H1 (cell line): ENCODE results near the gene MADD. TPM values are rescaled to one million over a fixed set of nuclear protein-coding genes. Genes with fewer than 3 reads are reported as not detected.

ENCODE experiments used
- ASH2L ChIP-seq: fragments of 200-600, 300-600 bp; sonication (generic); IDR thresholded peaks from one replicate; pipeline ENCODE4 v1.7.1; 2017; ENCODE audit warnings: low read length
- CBX8 ChIP-seq: fragments of 300-800, 300-1000 bp; sonication (generic); IDR thresholded peaks from 2 replicates; pipeline ENCODE4 v1.7.1; 2016; ENCODE audit warnings: low read depth, low read length, borderline replicate concordance
- CEBPB ChIP-seq: IDR thresholded peaks from 2 replicates; pipeline ENCODE4 v1.6.1; 2012; ENCODE audit warnings: low read depth, low read length
- CREB1 ChIP-seq: IDR thresholded peaks from 2 replicates; pipeline ENCODE4 v1.6.1; 2012; ENCODE audit warnings: inconsistent platforms
- CTBP2 ChIP-seq: IDR thresholded peaks from 2 replicates; pipeline ENCODE4 v1.7.0; 2011; ENCODE audit warnings: borderline replicate concordance, mild to moderate bottlenecking, moderate library complexity, mixed read lengths, low read length; ENCODE audit not compliant: insufficient read depth, insufficient read length
- EP300 ChIP-seq, 2 experiments: IDR thresholded peaks; 1 replicate in 1 of 2; 2 replicates in 1 of 2; pipeline ENCODE4 v1.6.1; 2011 to 2012; ENCODE audit warnings: low read depth in 2 of 2, low read length in 2 of 2, mild to moderate bottlenecking in 2 of 2, borderline replicate concordance in 1 of 2, inconsistent platforms in 1 of 2, moderate library complexity in 1 of 2
- GABPA ChIP-seq: IDR thresholded peaks from 2 replicates; pipeline ENCODE4 v1.6.1; 2011; ENCODE audit warnings: mild to moderate bottlenecking, low read length, moderate library complexity, borderline replicate concordance; ENCODE audit not compliant: insufficient read depth
- HDAC2 ChIP-seq, 2 experiments: fragments of 300-600 bp in 1 of 2; sonication (generic) in 1 of 2; IDR thresholded peaks; 2 replicates each; pipeline ENCODE4 v1.6.1; 2011 to 2012; ENCODE audit warnings: low read depth in 2 of 2, low read length in 2 of 2, mild to moderate bottlenecking in 2 of 2, moderate library complexity in 2 of 2, borderline replicate concordance in 1 of 2, inconsistent platforms in 1 of 2
- JUN ChIP-seq: IDR thresholded peaks from 2 replicates; pipeline ENCODE4 v1.6.1; 2011; ENCODE audit warnings: low read depth, mild to moderate bottlenecking, improper control_type of control experiment, low read length
- MAFK ChIP-seq: IDR thresholded peaks from 2 replicates; pipeline ENCODE4 v1.6.1; 2012; ENCODE audit warnings: low read depth, mild to moderate bottlenecking, improper control_type of control experiment, low read length
- NRF1 ChIP-seq: IDR thresholded peaks from 2 replicates; pipeline ENCODE4 v1.6.1; 2011; ENCODE audit warnings: mild to moderate bottlenecking, low read depth, low read length, improper control_type of control experiment
- PHF8 ChIP-seq: fragments of 200-600 bp; sonication (generic); conservative IDR thresholded peaks from 2 replicates; pipeline ENCODE4 v1.7.1; 2012; ENCODE audit warnings: low read depth, mild to moderate bottlenecking, inconsistent platforms, low read length, moderate library complexity
- RBBP5 ChIP-seq: IDR thresholded peaks from 2 replicates; pipeline ENCODE4 v1.7.1; 2012; ENCODE audit warnings: low read depth, mild to moderate bottlenecking, inconsistent platforms, low read length, moderate library complexity, borderline replicate concordance
- SIN3A ChIP-seq, 2 experiments: IDR thresholded peaks in 1 of 2; conservative IDR thresholded peaks in 1 of 2; 2 replicates each; pipeline ENCODE4 v1.6.1; 2011 to 2012; ENCODE audit warnings: low read length in 2 of 2, improper control_type of control experiment in 1 of 2, low read depth in 1 of 2, mild to moderate bottlenecking in 1 of 2
- SIRT6 ChIP-seq: IDR thresholded peaks from one replicate; pipeline ENCODE4 v1.7.1; 2012; ENCODE audit warnings: low read length, inconsistent platforms
- SUZ12 ChIP-seq: fragments of 200-600 bp; sonication (generic); IDR thresholded peaks from 2 replicates; pipeline ENCODE4 v1.6.1; 2012; ENCODE audit warnings: mild to moderate bottlenecking, inconsistent platforms, low read length, moderate library complexity, mixed read lengths
- TAF1 ChIP-seq: IDR thresholded peaks from 2 replicates; pipeline ENCODE4 v1.6.1; 2011; ENCODE audit warnings: mild to moderate bottlenecking, low read depth, low read length
- TAF7 ChIP-seq: optimal IDR thresholded peaks from 2 replicates; pipeline ENCODE3; 2011; ENCODE audit warnings: low read depth, mild to moderate bottlenecking, inconsistent platforms, low read length, moderate library complexity, borderline replicate concordance
- TCF12 ChIP-seq: IDR thresholded peaks from 2 replicates; pipeline ENCODE4 v1.6.1; 2011; ENCODE audit warnings: low read depth, mild to moderate bottlenecking, low read length
- polyA plus RNA-seq, 7 experiments: library from polyadenylated mRNA; depleted of rRNA in 3 of 7; stranded (reverse) in 5 of 7; unstranded in 2 of 7; fragments of >200 nt in 5 of 7; fragments of 200-250 nt in 2 of 7; gene quantifications; 1 replicate in 5 of 7; 2 replicates in 1 of 7; 4 replicates in 1 of 7; pipeline versions ENCODE4 v1.2.1 to v1.2.3, GENCODE V29; 2011 to 2013; ENCODE audit warnings: missing spikeins in 2 of 7, mixed read lengths in 2 of 7
- total RNA-seq: library from RNA; stranded (reverse); fragmentation: NEBNext Ultra II Directional; extraction: Animal tissue kit (Norgen Biotek cat#: 25700); gene quantifications from 2 replicates; pipeline ENCODE4 v1.2.1, GENCODE V29; 2021
- TF ChIP-seq, protein P1 (sequence below), 3 experiments: IDR thresholded peaks; 1 replicate in 2 of 3; 2 replicates in 1 of 3; pipeline versions ENCODE4 v1.5.1 to v1.6.1; 2011; ENCODE audit warnings: low read length in 3 of 3, mild to moderate bottlenecking in 3 of 3, inconsistent platforms in 2 of 3, low read depth in 1 of 3, moderate library complexity in 1 of 3; ENCODE audit not compliant: insufficient read depth in 1 of 3; ENCODE audit errors: control extremely low read depth in 1 of 3

Gene MADD
- total and polyA plus RNA-seq, 2 of the 8 experiments (the other 6 are each of a cell fraction or from before 2014, with no cell fraction given): 32.5 to 45.4 TPM

DNA sequence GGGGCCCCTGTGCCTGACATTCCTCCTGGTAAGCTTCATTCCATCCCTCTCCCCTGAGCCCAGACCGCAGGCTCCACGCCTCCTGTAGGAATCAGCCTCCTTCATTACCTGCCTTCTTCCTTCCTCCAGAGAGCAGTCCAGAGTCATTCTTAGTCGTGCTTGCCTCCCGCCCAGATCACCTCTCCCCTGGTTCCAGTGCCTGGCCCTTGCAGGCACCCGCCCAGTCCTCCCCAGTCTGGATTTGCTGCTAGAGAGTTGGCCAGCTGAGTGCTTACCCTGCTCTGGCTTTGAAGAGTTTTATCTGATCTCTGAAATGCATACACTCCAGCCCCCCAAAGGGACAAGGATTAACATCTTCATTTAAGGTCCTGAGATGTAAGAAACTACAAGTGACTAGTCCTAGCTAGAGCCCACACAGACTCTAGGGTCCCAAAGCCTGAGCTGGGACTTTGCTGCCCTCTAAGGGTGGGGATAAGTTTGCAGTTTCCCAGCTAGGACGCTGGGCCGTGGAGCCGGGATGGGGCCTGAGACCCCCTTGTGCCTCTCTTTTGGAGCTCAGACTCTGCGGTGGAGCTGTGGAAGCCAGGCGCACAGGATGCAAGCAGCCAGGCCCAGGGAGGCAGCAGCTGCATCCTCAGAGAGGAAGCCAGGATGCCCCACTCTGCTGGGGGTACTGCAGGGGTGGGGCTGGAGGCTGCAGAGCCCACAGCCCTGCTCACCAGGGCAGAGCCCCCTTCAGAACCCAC is 10.5 kb upstream of the MADD start (continued):
- TF ChIP-seq CTBP2 (no peak), MAFK (no peak), PHF8 (no peak), EP300 (IDR thresholded peaks at IDR 0.05; ENCODE audit: borderline replicate concordance in 1 of 2, low read depth in 2 of 2, low read length in 2 of 2) (no peak), TAF1 (no peak; the same call in 1 of the 2 replicates), CREB1 (no peak), GABPA (no peak), NRF1 (no peak), ASH2L (no peak), TAF7 (no peak), CEBPB (no peak), SIN3A (conservative IDR thresholded peaks at IDR 0.05 in 1 of 2, IDR thresholded peaks at IDR 0.05 in 1 of 2; ENCODE audit: low read depth in 1 of 2, low read length in 2 of 2) (no peak), TCF12 (no peak), JUN (no peak), CBX8 (no peak), SIRT6 (no peak), HDAC2 (IDR thresholded peaks at IDR 0.05; ENCODE audit: borderline replicate concordance in 1 of 2, low read depth in 2 of 2, low read length in 2 of 2) (0 out of 4 replicates have a peak, but pooled peaks of 1 of the 2 experiments have one; percentile 16), SUZ12 (no peak), RBBP5 (0 out of 2 replicates have a peak, but pooled peaks have one; percentile 28)
- TF ChIP-seq, protein P1, sequence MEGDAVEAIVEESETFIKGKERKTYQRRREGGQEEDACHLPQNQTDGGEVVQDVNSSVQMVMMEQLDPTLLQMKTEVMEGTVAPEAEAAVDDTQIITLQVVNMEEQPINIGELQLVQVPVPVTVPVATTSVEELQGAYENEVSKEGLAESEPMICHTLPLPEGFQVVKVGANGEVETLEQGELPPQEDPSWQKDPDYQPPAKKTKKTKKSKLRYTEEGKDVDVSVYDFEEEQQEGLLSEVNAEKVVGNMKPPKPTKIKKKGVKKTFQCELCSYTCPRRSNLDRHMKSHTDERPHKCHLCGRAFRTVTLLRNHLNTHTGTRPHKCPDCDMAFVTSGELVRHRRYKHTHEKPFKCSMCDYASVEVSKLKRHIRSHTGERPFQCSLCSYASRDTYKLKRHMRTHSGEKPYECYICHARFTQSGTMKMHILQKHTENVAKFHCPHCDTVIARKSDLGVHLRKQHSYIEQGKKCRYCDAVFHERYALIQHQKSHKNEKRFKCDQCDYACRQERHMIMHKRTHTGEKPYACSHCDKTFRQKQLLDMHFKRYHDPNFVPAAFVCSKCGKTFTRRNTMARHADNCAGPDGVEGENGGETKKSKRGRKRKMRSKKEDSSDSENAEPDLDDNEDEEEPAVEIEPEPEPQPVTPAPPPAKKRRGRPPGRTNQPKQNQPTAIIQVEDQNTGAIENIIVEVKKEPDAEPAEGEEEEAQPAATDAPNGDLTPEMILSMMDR (IDR thresholded peaks at IDR 0.05; ENCODE audit: control extremely low read depth in 1 of 3, insufficient read depth in 1 of 3, low read depth in 1 of 3, low read length in 3 of 3): peak; percentile 70 to 80 (median 74)
